Stomach (tissue), 4 donors: ENCODE results near the gene KCNIP3.

Source experiments
- EP300 ChIP-seq: sonication (generic); formaldehyde crosslinking; IDR thresholded peaks from one replicate; pipeline ENCODE4 v1.6.1; 2017; ENCODE audit warnings: antibody characterized with exemption
- POLR2AphosphoS5 ChIP-seq, 3 donors: sonication (generic); formaldehyde crosslinking; IDR thresholded peaks; one replicate each; pipeline ENCODE4 v1.6.1; 2016; ENCODE audit warnings: antibody characterized with exemption in 3 of 3
- TF ChIP-seq, protein P1 (sequence below), 7 experiments: fragments of 450-650 bp in 4 of 7; fragments of 200-600 bp in 3 of 7; sonication (generic) in 3 of 7; IDR thresholded peaks; one replicate each; pipeline ENCODE4 v1.5.1; 2016 to 2019; ENCODE audit warnings: antibody characterized with exemption in 7 of 7, control low read depth in 2 of 7, mild to moderate bottlenecking in 1 of 7

DNA sequence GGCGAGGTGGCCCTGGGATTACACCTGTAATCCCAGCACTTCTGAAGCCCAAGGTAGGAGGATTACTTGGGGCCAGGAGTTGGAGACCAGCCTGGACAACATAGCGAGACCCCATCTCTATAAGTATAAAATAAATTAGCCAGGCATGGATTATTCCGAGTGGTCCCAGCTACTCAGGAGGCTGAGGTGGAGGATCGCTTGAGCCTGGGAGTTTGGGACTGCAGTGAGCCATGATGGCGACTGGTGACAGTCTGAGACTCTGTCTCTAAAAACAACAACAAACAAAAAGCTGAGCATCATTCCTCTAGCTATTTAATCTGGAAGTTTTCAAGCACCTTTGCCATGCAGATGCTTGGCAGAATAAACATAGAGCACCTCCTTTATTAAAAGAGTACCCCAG, 83.6 kb downstream of the KCNIP3 start:
- TF ChIP-seq POLR2AphosphoS5 (IDR thresholded peaks at IDR 0.05) (no peak), EP300 (no peak)
- TF ChIP-seq, protein P1, sequence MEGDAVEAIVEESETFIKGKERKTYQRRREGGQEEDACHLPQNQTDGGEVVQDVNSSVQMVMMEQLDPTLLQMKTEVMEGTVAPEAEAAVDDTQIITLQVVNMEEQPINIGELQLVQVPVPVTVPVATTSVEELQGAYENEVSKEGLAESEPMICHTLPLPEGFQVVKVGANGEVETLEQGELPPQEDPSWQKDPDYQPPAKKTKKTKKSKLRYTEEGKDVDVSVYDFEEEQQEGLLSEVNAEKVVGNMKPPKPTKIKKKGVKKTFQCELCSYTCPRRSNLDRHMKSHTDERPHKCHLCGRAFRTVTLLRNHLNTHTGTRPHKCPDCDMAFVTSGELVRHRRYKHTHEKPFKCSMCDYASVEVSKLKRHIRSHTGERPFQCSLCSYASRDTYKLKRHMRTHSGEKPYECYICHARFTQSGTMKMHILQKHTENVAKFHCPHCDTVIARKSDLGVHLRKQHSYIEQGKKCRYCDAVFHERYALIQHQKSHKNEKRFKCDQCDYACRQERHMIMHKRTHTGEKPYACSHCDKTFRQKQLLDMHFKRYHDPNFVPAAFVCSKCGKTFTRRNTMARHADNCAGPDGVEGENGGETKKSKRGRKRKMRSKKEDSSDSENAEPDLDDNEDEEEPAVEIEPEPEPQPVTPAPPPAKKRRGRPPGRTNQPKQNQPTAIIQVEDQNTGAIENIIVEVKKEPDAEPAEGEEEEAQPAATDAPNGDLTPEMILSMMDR (IDR thresholded peaks at IDR 0.05): no peak
